ENCODE results near the gene HNRNPA3. TPM values are rescaled to one million over a fixed set of nuclear protein-coding genes. Genes with fewer than 3 reads are reported as not detected.
"Not testable (repeated sequence)": the region's sequence is repeated elsewhere in the genome, so short reads cannot be mapped to it uniquely, and the experiment has no call there.

HNRNPA3 gene
- total and polyA plus RNA-seq, 2 donors (not counting 1 experiment from before 2014, with no cell fraction given): 45.1 to 200 TPM

DNA sequence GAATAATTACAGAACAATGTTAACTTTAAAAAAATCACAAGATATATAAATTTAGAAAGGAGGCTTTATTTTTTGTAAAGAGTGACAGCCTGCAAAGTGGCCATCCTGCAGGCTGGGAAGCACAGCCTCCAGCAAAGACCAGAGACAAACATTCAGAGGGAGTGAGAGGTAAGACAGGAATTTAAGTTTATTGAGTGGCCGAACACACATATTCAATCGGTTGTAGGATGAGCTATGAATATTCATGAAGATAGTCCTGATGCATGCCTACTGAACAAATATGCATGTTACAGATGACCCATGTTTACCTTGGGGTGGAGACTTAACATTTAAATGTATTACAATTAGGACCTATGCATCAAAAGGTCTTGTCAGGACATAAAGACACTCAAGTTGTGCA, 33.4 kb upstream of the HNRNPA3 start:
- ATAC-seq (ENCODE audit: low read depth) (no peak), DNase-seq (no peak)
- Histone ChIP-seq H3K4me2 (replicated peaks; ENCODE audit: low read depth, low read length, poor library complexity, severe bottlenecking) (no peak overlapping the region), H3K4me3 (ENCODE audit: control extremely low read depth in 1 of 5, extremely low read depth in 1 of 5, insufficient read depth in 1 of 5, low read depth in 2 of 5, low read length in 4 of 5) (no peak overlapping the region), H2AFZ (ENCODE audit: insufficient read depth, low read depth, low read length, poor library complexity, severe bottlenecking) (no peak overlapping the region), H3K27ac (ENCODE audit: low read length in 2 of 2) (no peak overlapping the region), H3K9me3 (ENCODE audit: control extremely low read depth in 1 of 3, control insufficient read depth in 2 of 3, insufficient read depth in 1 of 3, low read length in 2 of 3) (no peaks in the 10 kb centered on the region), H4K20me1 (ENCODE audit: control insufficient read depth, insufficient read depth, low read length, poor library complexity, severe bottlenecking) (no peaks in the 10 kb centered on the region), H3K27me3 (replicated peaks in 1 of 4; ENCODE audit: control extremely low read depth in 1 of 4, control insufficient read depth in 3 of 4, insufficient read depth in 4 of 4, low read length in 3 of 4) (no peaks in the 10 kb centered on the region), H3K9ac (ENCODE audit: low read length) (no peak overlapping the region), H3K36me3 (replicated peaks in 1 of 2; ENCODE audit: control extremely low read depth in 1 of 2, control insufficient read depth in 1 of 2, extremely low read depth in 1 of 2, insufficient read depth in 2 of 2, low read length in 1 of 2) (no peaks in the 10 kb centered on the region), H3K4me1 (ENCODE audit: control insufficient read depth in 2 of 2, insufficient read depth in 2 of 2, low read length in 2 of 2) (no peaks in the 10 kb centered on the region), H3K79me2 (ENCODE audit: control insufficient read depth, insufficient read depth, low read length) (no peaks in the 10 kb centered on the region)
- Mint-ChIP-seq H3K4me3 (no peak overlapping the region), H3K4me1 (no peaks in the 10 kb centered on the region), H3K9me3 (ENCODE audit: insufficient read depth) (no peaks in the 10 kb centered on the region), H3K27ac (no peak overlapping the region), H3K27me3 (no peaks in the 10 kb centered on the region)
- no peak for TF ChIP-seq EZH2 (IDR thresholded peaks at IDR 0.05; ENCODE audit: borderline replicate concordance, insufficient read depth, low read depth, low read length, poor library complexity, severe bottlenecking)
- TF ChIP-seq, protein P1, sequence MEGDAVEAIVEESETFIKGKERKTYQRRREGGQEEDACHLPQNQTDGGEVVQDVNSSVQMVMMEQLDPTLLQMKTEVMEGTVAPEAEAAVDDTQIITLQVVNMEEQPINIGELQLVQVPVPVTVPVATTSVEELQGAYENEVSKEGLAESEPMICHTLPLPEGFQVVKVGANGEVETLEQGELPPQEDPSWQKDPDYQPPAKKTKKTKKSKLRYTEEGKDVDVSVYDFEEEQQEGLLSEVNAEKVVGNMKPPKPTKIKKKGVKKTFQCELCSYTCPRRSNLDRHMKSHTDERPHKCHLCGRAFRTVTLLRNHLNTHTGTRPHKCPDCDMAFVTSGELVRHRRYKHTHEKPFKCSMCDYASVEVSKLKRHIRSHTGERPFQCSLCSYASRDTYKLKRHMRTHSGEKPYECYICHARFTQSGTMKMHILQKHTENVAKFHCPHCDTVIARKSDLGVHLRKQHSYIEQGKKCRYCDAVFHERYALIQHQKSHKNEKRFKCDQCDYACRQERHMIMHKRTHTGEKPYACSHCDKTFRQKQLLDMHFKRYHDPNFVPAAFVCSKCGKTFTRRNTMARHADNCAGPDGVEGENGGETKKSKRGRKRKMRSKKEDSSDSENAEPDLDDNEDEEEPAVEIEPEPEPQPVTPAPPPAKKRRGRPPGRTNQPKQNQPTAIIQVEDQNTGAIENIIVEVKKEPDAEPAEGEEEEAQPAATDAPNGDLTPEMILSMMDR (IDR thresholded peaks at IDR 0.05): no peak
- CTCF ChIA-PET: interaction anchor here (5.9 kb wide), 1 partner anchor 15 kb away, joined by 27 read pairs; no protein-coding TSS in a partner anchor
- POLR2A ChIA-PET: no interaction called here
- intact Hi-C loops (cut with micrococcal nuclease): no loop called here
- no CpG with 5 or more reads among the region's 2 CpGs for WGBS (ENCODE audit: insufficient coverage)

DNA sequence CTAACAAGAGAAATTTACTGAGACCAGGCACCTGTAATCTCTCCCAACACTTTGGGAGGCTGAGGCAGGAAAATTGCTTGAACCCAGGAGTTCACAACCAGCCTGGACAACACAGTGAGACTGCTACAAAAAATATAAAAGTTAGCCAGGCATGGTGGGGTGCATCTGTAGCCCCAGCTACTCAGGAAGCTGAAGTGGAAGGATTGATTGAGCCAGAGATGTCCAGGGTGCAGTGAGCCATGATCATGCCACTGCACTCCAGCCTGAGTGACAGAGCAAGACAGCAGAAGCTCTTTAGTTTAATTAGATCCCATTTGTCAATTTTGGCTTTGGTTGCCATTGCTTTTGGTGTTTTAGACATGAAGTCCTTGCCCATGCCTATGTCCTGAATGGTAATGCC, 32.9 kb upstream of the HNRNPA3 start:
- intact Hi-C loops (cut with micrococcal nuclease); H3K36me3 ChIP-seq (replicated peaks in 1 of 2; ENCODE audit: control extremely low read depth in 1 of 2, control insufficient read depth in 1 of 2, extremely low read depth in 1 of 2, insufficient read depth in 2 of 2, low read length in 1 of 2); H3K4me2 ChIP-seq (replicated peaks; ENCODE audit: low read depth, low read length, poor library complexity, severe bottlenecking); CTCF ChIA-PET; H3K27me3 Mint-ChIP-seq; H3K4me3 ChIP-seq (ENCODE audit: control extremely low read depth in 1 of 5, extremely low read depth in 1 of 5, insufficient read depth in 1 of 5, low read depth in 2 of 5, low read length in 4 of 5); H3K4me1 Mint-ChIP-seq; H3K27me3 ChIP-seq (replicated peaks in 1 of 4; ENCODE audit: control extremely low read depth in 1 of 4, control insufficient read depth in 3 of 4, insufficient read depth in 4 of 4, low read length in 3 of 4); H3K4me1 ChIP-seq (ENCODE audit: control insufficient read depth in 2 of 2, insufficient read depth in 2 of 2, low read length in 2 of 2); ATAC-seq (ENCODE audit: low read depth); H3K79me2 ChIP-seq (ENCODE audit: control insufficient read depth, insufficient read depth, low read length); H3K9me3 ChIP-seq (ENCODE audit: control extremely low read depth in 1 of 3, control insufficient read depth in 2 of 3, insufficient read depth in 1 of 3, low read length in 2 of 3); H2AFZ ChIP-seq (ENCODE audit: insufficient read depth, low read depth, low read length, poor library complexity, severe bottlenecking); H3K9ac ChIP-seq (ENCODE audit: low read length); H3K4me3 Mint-ChIP-seq; POLR2A ChIA-PET; H3K27ac ChIP-seq (ENCODE audit: low read length in 2 of 2); DNase-seq; H4K20me1 ChIP-seq (ENCODE audit: control insufficient read depth, insufficient read depth, low read length, poor library complexity, severe bottlenecking); H3K9me3 Mint-ChIP-seq (ENCODE audit: insufficient read depth); H3K27ac Mint-ChIP-seq: not testable (repeated sequence)

Data from B cell (primary cell).